ENCODE measurements around the gene NHERF1. TPM values are rescaled to one million over a fixed set of nuclear protein-coding genes. Genes with fewer than 3 reads are reported as not detected.

NHERF1 gene
- total RNA-seq, 3 donors from 2014 or later = 15.8 to 82.8 (median 36.4) TPM

DNA sequence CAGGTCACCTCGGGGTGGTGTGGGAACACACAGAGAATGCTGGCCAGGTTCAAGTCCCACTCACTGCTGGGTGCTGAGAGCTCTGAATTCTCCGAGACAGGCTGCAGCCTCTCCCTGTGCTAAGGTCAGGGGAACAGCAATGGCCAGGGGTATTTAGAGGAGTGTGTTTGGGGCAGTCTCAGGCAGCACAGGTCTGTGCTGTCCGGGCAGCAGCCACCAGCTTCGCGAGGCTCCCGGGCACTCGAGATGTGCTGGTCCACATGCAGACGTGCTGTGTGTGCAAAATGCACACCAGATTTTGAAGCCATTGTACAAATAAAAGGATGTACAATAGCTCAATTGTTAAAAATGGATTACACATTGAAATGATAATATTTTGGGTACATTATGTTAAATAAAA, 7.1 kb downstream of the NHERF1 start:
- intact Hi-C loops (cut with DNase I; ENCODE audit: low total_unique reads) = no loop called here
- peaks cover 3 to 30% of the 10 kb centered on the region in 2 donors for H3K4me1 ChIP-seq
- no peaks in the 10 kb centered on the region for H3K9me3 ChIP-seq
- TF ChIP-seq POLR2A (IDR thresholded peaks at IDR 0.05) (no peak), POLR2AphosphoS5 (IDR thresholded peaks at IDR 0.05) (no peak)
- no peaks in the 10 kb centered on the region for H3K27me3 ChIP-seq
- no peak overlapping the region for H3K4me3 ChIP-seq
- peak overlapping the region; percentile 49 to 89 for H3K27ac ChIP-seq
- no peaks in the 10 kb centered on the region for H3K36me3 ChIP-seq
- no peak for DNase-seq (ENCODE audit: low spot score in 2 of 2)

DNA sequence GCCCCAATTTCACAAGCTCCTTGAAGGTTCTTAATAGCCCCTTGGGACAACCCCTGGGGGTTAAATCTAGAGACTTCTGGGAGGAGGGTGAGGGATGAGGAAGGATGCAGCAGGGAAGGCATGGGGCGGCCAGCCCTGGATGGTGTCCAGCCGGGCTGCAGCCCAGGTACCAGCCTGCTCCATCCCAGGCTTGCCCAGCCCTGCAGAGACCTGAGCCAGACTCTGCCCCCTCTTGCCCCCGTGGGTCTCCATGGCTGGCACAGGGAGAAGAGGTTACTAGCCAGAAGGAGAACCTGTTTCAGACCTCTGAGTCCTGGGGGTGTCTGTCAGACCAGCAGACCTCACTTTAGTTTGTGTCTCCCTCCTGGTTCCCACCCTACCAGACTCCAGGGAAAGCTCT, 8.5 kb downstream of the NHERF1 start:
- Histone ChIP-seq H3K36me3 (no peaks in the 10 kb centered on the region), H3K27ac (peak overlapping the region; percentile 90 to 91), H3K4me3 (no peak overlapping the region), H3K9me3 (no peaks in the 10 kb centered on the region), H3K27me3 (no peaks in the 10 kb centered on the region), H3K4me1 (peaks cover 3 to 40% of the 10 kb centered on the region in 2 donors)
- intact Hi-C loops (cut with DNase I; ENCODE audit: low total_unique reads) = no loop called here
- no peak for DNase-seq (ENCODE audit: low spot score in 2 of 2)
- TF ChIP-seq, protein P1, sequence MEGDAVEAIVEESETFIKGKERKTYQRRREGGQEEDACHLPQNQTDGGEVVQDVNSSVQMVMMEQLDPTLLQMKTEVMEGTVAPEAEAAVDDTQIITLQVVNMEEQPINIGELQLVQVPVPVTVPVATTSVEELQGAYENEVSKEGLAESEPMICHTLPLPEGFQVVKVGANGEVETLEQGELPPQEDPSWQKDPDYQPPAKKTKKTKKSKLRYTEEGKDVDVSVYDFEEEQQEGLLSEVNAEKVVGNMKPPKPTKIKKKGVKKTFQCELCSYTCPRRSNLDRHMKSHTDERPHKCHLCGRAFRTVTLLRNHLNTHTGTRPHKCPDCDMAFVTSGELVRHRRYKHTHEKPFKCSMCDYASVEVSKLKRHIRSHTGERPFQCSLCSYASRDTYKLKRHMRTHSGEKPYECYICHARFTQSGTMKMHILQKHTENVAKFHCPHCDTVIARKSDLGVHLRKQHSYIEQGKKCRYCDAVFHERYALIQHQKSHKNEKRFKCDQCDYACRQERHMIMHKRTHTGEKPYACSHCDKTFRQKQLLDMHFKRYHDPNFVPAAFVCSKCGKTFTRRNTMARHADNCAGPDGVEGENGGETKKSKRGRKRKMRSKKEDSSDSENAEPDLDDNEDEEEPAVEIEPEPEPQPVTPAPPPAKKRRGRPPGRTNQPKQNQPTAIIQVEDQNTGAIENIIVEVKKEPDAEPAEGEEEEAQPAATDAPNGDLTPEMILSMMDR (IDR thresholded peaks at IDR 0.05) = no peak
- no peak for TF ChIP-seq POLR2AphosphoS5 (IDR thresholded peaks at IDR 0.05)
- no peak for TF ChIP-seq POLR2A (IDR thresholded peaks at IDR 0.05)

DNA sequence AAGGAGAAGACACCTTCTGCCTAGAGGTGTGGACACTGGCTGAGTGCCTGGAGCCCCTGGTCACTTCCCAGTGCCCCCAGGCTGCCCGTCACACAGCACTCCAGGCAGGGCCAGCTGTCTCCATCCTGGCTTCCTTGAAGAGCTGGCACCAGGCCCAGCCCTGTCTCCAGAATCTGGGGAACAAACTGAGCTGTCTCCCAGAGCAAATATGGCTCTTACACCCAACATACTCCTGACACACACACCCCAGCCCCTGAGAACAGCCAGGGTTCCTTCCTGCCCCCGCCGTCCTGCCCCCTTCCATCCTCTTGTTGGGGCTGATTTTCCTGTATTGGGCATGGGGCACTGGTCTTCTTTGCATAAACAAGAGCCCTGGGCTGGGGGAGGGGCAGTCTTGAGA, 9.1 kb downstream of the NHERF1 start:
- TF ChIP-seq, protein P1 (IDR thresholded peaks at IDR 0.05) = no peak
- TF ChIP-seq POLR2AphosphoS5 (IDR thresholded peaks at IDR 0.05) (no peak), POLR2A (IDR thresholded peaks at IDR 0.05) (no peak)
- H3K27me3 ChIP-seq = no peaks in the 10 kb centered on the region
- no peaks in the 10 kb centered on the region for H3K36me3 ChIP-seq
- no peak for DNase-seq (ENCODE audit: low spot score in 2 of 2)
- intact Hi-C loops (cut with DNase I; ENCODE audit: low total_unique reads) = no loop called here
- peak overlapping the region in 1 of 3 donors; percentile 40 for H3K4me3 ChIP-seq
- H3K27ac ChIP-seq = peak overlapping the region; percentile 90 to 91
- H3K9me3 ChIP-seq = no peaks in the 10 kb centered on the region
- H3K4me1 ChIP-seq = peaks cover 3 to 40% of the 10 kb centered on the region in 2 donors

DNA sequence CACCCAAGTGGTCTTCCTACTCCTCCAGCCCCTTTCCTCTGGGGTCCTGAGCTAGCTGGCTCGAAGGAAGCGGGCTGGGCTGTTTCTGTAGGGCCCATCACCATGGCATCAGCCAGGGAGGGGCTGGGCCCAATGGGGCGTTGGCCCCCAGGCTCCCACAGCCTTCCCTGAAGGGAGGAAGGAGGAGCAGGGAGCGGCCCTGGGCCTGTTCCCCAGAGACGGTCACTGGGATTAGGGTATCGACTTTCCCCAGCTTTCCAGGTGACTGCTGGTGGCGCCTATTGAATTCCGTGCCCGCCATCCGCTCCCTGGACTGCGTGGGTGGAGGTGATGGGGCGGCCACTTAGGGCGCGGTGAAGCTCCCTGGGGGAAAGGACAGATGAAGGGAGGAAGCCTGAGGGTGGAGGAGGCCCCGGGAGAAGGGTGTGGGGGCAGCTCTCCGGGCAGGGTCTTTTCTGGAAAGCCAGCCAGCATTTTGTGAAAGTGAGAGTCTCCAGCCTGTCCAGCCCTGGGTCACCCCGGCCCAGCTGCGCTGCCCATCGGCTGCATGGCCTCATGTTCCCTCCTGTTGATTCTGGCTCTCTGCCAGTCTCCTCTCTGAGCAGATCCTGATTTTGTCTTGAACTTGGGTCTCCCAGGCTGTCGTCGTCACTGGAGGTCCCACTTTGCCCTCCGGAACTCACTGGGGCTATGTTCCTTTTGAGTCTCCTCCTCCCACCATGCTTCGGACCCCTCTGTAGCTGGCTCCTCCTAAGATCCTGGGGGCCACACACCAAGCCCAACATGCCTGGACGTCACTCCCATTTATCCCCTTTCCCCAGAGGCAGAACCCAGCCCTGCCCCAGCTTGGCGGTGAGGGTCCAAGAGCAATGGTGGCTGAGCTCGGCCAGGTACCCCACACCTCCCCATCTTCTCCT, 9.8 kb downstream of the NHERF1 start:
- Histone ChIP-seq H3K36me3 (no peaks in the 10 kb centered on the region), H3K27ac (peak overlapping the region; percentile 90 to 91), H3K4me3 (peak overlapping the region in 2 of 3 donors; percentile 1 to 40), H3K27me3 (no peaks in the 10 kb centered on the region), H3K4me1 (peaks cover 3 to 40% of the 10 kb centered on the region in 2 donors), H3K9me3 (no peaks in the 10 kb centered on the region)
- intact Hi-C loops (cut with DNase I; ENCODE audit: low total_unique reads) = no loop called here
- DNase-seq (ENCODE audit: low spot score in 2 of 2) = no peak
- TF ChIP-seq POLR2A (IDR thresholded peaks at IDR 0.05) (no peak), POLR2AphosphoS5 (IDR thresholded peaks at IDR 0.05) (no peak)
- TF ChIP-seq, protein P1 (IDR thresholded peaks at IDR 0.05) = no peak

DNA sequence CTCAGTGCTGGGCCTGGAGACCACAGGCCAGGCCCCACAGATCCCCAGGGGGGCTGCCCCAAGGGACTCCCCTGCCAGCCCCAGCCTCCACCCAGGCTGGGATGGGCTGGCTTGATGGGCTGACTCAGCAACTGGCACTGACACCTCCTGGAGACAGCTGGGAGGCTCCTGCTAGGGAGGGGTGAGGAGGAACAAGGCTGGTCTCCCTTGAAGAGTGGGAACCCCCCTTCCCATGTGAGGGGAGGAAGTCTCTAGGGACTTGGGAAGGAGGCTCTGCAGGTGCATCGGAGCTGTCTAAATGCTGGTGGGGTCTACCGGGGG, 10.4 kb downstream of the NHERF1 start:
- H3K27ac ChIP-seq = peak overlapping the region; percentile 90 to 91
- no peaks in the 10 kb centered on the region for H3K36me3 ChIP-seq
- TF ChIP-seq POLR2AphosphoS5 (IDR thresholded peaks at IDR 0.05) (no peak), POLR2A (IDR thresholded peaks at IDR 0.05) (no peak)
- TF ChIP-seq, protein P1 (IDR thresholded peaks at IDR 0.05) = no peak
- H3K4me3 ChIP-seq = peak overlapping the region in 1 of 3 donors; percentile 28
- H3K9me3 ChIP-seq = no peaks in the 10 kb centered on the region
- no peaks in the 10 kb centered on the region for H3K27me3 ChIP-seq
- DNase-seq (ENCODE audit: low spot score in 2 of 2) = no peak
- intact Hi-C loops (cut with DNase I; ENCODE audit: low total_unique reads) = no loop called here
- peaks cover 3 to 40% of the 10 kb centered on the region in 2 donors for H3K4me1 ChIP-seq

Data from breast epithelium (tissue), 4 donors.